HG02981 (cell line): ENCODE data around the gene TNFAIP8L2.

ENCODE experiments used
- ATAC-seq: cut with Tn5 transposase; IDR thresholded peaks from one replicate; pipeline ENCODE4 v1.9.1; 2021; ENCODE audit warnings: mild to moderate bottlenecking, moderate library complexity; ENCODE audit not compliant: unreplicated experiment

Gene TNFAIP8L2

GRCh38 chr1:151145304-151146071 is 11.0 kb upstream of the TNFAIP8L2 start:
- ATAC-seq, result no peak

DNA sequence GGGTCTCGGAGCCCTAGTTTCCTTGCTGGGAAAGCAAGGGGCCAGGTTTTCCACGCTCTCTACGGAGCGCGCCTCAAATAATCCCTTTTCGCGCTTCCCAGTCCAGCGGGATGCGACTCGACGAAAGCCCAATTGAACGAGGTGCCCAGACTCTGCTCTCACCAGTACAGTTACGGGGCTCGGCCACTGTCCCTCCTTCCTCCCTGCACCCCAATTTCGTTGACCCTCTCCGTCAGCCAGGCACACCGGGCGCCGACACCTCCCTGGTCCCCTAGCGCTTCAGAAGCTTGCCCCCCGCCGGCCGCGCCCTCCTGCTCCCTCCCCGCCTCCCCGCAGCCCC is 10.4 kb upstream of the TNFAIP8L2 start:
- ATAC-seq, result no peak

GRCh38 chr1:151146412-151147131 is 9.9 kb upstream of the TNFAIP8L2 start, which contains the start of gene SEMA6C:
TSS of gene SEMA6C (minus strand) at chr1:151146631. CDS start at chr1:151142621, 4,010 bp downstream.
- peak; percentile 98 for ATAC-seq

- no peak for ATAC-seq
Measured at GRCh38 chr1:151147132-151147503, 9.3 kb upstream of the TNFAIP8L2 start.

DNA sequence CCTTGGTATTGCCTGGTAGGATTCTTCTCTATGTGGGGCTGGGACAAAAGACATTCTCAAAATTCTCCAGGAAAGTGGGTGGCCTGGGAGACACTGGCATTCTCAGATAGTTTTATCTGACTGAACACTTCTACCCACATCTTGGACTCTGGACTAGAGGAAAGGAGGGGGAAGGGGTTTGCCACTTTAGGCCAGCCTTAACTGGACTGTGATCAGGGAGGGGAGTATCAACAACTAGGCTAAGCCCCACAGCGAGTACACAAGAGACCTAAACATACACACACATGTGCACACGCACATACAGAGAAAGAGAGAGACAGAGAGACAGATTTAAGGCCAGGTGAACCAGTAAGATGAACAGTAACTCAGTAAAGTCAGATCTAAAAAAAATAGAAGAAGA is 8.8 kb upstream of the TNFAIP8L2 start:
- ATAC-seq, result no peak

GRCh38 chr1:151157067-151157531 is 650 bp downstream of the TNFAIP8L2 start:
- ATAC-seq, result no peak

- ATAC-seq, result no peak
Measured at GRCh38 chr1:151158326-151158725, 1.9 kb downstream of the TNFAIP8L2 start.

GRCh38 chr1:151158751-151159251 is 2.4 kb downstream of the TNFAIP8L2 start:
- no peak for ATAC-seq

DNA sequence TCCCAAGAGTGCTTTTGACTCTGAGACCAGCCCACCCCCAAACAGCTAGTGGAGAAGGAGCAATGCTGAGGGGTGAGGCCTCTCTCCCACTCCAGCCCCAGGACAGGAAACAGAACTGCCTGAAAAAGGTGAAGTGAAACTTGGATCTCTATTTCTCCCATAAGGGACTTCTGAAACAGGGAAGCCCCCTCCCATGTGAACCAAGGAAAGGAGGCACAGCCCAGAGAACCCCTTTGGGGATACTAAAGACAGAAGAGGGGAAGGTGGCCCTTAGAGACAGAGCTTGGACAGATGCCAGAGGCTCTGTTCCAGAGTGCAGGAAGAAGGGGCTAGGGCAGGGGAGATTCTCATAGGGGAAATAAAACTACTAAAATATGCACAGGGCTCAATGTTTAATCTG is 2.9 kb downstream of the TNFAIP8L2 start:
- ATAC-seq, result no peak

DNA sequence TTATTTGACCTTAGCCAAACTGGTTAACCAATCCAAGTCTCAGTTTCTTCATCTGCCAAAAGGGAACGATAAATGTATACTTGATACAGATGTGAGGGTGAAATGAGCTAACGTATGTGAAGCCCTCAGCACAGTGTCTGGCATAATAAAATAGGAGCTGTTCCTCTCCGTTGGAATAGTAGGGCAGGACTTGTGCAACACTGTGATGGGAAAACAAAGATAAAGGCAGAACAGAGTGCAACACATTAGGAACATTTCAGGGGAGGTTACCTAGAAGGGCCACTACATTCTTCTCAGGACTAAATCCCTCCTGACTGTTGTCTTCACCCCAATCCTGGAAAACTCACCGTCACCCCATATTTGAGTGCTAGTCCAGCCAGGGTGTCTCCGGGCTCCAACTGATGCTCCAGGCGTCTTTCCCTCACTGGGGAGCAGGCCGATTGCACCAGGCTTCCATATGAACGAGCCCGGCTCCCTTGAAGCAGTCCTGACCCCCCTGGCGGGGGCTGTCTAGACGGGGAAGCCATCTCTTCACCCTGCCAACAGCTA is 8.4 kb downstream of the TNFAIP8L2 start:
- ATAC-seq, result no peak

DNA sequence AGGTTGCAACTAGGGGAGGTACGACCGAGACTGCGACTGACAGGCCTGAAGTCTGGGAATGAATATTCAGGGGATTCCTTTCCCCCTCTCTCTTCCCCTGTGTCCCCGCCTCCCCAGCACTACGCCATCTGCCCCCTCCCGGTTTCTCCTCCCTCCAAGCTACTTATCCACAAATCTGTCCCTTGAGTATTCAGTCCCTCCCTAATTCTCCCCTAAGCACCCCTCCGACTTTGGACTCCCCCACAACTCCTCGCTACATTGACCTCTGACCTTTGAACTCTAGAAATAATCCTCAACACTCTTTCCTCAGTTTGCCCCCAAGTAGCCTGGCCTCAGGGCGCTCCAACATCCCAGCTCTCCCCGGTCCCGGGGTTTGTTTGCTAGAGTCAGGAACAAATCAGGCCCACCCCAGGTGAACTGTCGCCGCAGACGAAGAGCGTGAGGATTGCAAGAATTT is 8.9 kb downstream of the TNFAIP8L2 start:
- peak; percentile 3 for ATAC-seq

DNA sequence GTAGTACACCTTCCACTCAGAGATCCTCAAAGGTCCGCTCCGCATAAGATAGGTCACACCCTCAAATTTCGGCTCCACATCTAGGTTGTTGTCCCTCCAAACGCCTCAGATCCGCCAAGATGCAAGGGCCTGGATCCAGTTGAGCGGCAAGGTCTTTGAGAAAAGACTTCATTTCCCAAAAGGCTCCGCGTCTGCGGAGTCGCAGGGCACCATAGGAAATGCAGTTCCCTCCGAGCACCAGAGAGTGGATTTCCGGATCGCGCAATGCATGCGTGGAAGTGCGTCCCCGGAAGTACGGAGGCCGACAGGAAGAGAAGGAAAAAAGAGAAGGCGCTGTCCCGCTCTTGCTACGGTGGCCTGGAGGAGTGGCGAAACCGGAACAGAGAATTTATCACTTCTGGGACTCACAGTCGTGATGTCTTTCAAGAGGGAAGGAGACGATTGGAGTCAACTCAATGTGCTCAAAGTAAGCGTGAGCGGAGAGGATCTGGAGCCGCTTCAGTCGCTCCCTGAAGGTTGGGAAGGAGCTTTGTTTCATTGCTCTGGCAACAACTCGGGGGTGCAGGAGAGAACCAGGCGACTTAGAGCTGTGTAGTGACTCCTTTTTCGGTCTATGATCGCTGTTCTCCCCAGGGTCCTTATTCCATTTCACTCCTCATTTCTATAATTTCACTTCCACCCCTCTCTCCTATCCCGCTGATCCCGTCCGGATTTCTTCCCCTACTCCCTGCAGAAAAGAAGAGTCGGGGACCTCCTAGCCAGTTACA is 9.5 kb downstream of the TNFAIP8L2 start, which contains the start of the genes LYSMD1 and SCNM1:
LYSMD1 (minus strand) TSS at position 165 of the 767 bp plus-strand sequence. CDS start 644 bp downstream, outside the sequence.
SCNM1 (plus strand) TSS at position 407 of the 767 bp plus-strand sequence; CDS start at position 416, 9 bp downstream.
- peak; percentile 88 for ATAC-seq

DNA sequence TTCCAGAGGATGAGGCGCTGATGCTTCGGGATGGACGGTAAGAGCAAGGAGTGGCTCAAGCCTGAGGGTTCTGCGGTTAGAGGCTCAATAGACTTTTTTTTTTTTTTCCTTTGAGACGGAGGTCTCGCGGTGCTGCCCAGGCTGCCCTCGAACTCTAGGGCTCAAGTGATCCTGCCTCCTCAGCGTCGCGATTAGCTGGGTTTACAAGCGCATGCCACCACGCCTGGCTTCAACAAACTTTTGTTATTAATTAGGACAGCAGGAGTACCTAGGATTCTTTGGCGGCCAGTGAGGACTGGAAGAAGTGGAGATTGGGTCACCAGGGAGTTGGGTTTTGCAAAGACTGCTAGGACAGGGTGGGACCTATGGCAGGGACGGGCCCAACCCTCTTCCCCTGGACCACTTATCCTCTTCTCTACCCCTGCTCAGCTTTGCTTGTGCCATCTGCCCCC is 10.1 kb downstream of the TNFAIP8L2 start:
- no peak for ATAC-seq

DNA sequence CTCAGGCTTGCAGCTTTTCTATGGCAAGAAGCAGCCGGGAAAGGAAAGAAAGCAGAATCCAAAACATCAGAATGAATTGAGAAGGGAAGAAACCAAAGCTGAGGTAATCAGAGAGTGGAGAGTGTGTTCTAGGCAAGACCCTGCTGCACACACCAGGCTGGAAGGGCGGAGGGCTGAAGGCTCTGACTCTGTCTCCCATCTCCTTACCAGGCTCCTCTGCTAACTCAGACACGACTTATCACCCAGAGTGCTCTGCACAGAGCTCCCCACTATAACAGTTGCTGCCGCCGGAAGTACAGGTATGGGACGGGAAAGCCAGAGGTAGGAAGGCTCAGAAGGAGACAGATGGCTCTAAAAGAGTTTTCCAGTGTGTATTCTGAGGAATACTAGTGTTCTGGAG is 10.7 kb downstream of the TNFAIP8L2 start:
- no peak for ATAC-seq

GRCh38 chr1:151171190-151171589 is 14.7 kb downstream of the TNFAIP8L2 start:
- no peak for ATAC-seq

GRCh38 chr1:151175041-151175741 is 18.7 kb downstream of the TNFAIP8L2 start:
- ATAC-seq, result no peak

DNA sequence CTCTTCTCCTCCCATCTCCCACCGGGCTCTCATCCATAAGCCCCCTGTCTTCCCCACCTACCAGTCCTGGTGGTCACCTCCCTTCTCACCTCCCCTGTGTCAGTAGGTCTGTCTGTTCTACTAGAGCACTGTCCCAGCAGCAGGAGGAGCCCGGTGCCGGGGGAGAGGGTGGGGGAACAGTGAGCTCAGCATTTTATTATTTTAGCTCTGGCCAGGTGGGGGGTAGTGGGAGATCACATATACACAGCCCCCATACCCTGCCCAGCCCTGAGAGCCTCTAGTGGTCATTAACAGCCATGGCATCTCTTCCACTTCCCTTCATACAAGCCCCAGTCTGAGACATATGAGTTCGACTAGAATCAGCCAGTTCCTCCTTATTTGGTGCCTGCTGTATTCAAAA is 19.4 kb downstream of the TNFAIP8L2 start, which contains the start of gene TMOD4:
TMOD4 (minus strand) TSS at position 119 of the 400 bp plus-strand sequence. CDS start 1,106 bp downstream, outside the sequence.
- ATAC-seq, result no peak

DNA sequence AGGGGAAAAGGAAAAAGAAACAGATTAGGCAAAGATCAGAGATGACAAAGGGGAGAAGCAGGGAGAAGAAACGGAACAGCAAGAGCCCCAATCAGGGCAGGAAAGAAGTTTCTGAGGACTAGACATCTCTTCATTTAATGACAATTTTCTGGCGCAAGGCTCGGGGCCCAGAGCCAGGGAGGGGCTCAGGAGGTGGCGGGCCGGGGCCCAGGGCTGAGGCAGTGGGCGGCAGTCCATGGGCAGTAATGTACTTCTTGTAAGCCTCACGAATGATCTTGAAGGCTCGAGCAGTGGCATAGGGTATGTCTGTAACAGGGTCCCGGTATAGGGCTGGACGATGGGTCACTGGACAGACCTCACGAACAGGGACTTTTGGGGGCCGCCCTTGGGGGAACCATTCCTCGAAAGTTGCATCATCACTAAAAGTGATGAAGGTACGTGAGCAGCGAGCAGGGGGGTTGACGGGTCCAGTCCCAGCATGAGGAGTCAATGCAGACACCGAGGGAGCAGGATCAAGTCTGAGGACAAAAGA is 20.1 kb downstream of the TNFAIP8L2 start:
- no peak for ATAC-seq

DNA sequence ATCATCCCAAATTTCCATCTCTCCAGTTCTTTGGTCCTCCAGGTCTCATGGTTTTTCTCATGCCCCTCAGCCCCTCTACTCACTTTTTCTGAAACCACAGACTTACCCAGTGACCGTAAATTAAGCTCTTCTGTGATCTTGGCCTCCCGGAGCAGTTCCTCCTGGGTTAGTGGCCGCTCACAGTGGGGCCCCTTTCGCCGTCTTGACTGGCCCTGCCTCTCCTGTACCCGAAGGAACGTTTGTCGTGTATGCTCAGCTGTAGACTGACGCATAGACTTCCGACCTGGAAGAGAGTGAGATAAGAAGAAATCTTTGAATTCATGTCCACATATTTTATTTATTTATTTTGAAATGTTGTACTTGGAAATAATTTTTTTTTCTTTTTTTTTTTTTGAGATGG is 27.8 kb downstream of the TNFAIP8L2 start:
- ATAC-seq, result no peak
